GM12875 (cell line): Measurements from ENCODE around the gene NUDT1.

Source experiments
- H3K4me3 ChIP-seq: one replicate; pipeline ENCODE4 v1.5.1; 2011; ENCODE audit warnings: low read depth, low read length, control low read depth
- TF ChIP-seq, protein P1 (sequence below): IDR thresholded peaks from 2 replicates; pipeline ENCODE4 v1.5.1; 2011; ENCODE audit warnings: low read depth, mild to moderate bottlenecking, control low read depth, inconsistent platforms, low read length, moderate library complexity, borderline replicate concordance; ENCODE audit not compliant: insufficient read depth

The NUDT1 gene

DNA sequence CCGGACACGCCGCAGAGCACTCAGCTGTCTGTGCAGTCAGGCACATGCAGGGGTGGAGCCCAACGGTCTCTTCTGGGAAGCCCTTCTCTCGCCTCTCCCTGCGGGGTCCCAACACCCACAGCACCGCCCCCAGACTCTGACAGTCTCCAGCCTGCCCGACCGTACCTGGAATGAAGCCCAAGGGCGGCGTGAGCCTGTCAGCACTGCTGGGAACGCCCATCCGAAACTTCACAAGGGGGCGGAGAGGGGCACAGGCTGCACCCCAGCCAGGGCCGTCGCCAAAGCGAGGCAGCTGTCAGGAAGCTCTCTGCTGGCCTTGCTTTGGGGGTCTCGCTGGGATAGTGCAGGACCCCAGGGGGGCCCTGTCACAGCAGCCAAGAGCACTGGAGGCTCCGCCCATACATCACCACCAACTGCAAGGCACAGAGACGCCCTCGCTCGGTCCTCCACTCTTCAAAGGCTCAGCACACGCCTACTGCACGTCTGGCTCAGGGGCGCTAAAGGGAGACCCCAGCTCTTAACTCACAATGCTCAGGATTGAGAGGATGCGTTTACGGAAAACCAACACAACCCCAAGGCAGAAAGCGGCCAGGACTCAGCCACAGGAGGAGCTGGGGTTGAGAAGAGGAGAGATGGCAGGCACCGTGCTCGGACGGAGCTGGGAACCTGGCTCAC, 40.2 kb upstream of the NUDT1 start:
- TF ChIP-seq, protein P1, sequence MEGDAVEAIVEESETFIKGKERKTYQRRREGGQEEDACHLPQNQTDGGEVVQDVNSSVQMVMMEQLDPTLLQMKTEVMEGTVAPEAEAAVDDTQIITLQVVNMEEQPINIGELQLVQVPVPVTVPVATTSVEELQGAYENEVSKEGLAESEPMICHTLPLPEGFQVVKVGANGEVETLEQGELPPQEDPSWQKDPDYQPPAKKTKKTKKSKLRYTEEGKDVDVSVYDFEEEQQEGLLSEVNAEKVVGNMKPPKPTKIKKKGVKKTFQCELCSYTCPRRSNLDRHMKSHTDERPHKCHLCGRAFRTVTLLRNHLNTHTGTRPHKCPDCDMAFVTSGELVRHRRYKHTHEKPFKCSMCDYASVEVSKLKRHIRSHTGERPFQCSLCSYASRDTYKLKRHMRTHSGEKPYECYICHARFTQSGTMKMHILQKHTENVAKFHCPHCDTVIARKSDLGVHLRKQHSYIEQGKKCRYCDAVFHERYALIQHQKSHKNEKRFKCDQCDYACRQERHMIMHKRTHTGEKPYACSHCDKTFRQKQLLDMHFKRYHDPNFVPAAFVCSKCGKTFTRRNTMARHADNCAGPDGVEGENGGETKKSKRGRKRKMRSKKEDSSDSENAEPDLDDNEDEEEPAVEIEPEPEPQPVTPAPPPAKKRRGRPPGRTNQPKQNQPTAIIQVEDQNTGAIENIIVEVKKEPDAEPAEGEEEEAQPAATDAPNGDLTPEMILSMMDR = no peak
- no peak overlapping the region for H3K4me3 ChIP-seq

DNA sequence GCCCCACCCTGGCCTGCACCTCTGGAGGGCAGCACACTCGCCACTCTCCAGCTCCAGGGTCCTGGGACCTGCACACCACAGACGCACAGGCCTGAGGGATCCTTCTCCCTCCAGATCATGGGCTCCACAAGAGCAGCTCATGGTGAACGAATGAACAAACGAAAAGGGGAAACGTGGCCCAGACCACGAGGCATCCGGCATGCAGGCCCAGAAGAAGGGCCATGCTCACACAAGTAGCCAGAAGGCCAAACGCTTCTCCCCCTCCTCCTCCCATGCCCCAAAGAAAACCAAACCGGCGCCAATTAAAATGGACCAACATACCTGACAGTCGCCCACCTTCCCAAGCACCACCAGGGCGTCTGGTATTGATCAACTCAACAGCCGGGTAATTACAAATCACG, 39.7 kb upstream of the NUDT1 start:
- no peak overlapping the region for H3K4me3 ChIP-seq

DNA sequence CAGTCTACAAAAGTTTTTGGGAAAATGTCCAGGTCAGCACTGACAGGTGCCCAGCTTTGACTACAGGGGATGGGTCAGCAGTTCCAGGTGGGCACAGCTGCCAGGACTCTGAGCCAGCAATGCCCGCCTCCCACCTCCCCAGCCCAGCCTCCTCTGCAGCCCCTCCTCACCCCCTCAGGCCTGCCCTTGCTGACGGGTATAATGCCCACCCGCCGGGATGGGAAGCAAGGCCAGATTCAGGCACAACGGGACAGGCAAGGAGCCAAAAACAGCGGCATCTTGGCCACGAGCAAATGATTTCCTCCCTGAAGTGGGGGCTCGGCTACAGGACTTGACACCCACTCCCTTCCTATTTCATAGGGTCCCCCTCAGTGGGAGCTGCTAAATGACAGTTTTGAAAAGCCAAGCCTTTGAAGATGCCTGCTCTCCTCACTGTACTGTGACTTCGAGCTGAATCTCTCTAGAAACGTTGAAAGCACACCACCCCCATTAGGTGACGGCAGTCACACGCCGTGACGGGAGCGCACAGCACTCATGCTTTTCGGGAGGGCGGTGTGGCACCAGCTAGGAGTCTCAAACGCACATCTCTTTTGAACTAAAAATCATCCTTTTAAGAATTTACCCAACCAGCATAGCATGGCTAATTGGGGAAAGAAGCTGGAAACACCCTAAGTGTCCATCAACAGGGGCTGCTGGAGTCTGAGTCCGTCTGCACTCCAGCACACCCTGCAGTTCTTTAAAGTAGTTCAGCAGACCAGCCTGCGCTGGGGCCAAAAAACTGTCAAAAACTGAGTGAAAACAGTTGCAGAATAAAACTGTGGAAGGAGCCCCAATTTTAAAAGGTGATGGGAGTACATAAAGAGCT, 38.9 kb upstream of the NUDT1 start:
- no peak overlapping the region for H3K4me3 ChIP-seq
- TF ChIP-seq, protein P1 = no peak

More for the DNA sequence above, 39.7 kb upstream of the NUDT1 start:
- TF ChIP-seq, protein P1 = no peak

DNA sequence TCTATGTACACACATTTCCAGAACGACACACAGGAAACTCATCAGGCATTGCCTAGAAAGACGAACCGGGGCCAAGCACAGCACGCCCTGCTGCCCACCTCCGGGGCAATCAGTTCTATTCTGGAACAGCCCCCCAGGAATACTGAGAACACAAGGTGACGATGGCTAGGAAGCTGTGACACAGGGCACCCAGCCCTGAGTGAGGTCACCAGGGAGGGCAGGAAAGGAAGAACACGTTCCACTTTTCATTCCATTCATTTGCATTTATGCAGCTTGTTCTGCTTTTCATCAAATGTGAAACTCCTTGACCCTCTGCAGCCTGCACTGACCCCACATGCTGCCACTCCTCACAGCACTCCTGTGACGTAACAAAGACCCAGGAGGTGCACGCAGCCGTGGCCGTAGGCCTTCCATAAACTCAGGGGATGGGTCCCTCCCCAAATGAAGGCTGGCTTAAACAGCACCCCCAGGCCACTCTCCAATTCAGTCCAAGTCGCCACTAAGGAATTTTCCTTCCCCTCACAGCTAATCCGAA, 38.2 kb upstream of the NUDT1 start:
- H3K4me3 ChIP-seq = no peak overlapping the region
- TF ChIP-seq, protein P1 = no peak

DNA sequence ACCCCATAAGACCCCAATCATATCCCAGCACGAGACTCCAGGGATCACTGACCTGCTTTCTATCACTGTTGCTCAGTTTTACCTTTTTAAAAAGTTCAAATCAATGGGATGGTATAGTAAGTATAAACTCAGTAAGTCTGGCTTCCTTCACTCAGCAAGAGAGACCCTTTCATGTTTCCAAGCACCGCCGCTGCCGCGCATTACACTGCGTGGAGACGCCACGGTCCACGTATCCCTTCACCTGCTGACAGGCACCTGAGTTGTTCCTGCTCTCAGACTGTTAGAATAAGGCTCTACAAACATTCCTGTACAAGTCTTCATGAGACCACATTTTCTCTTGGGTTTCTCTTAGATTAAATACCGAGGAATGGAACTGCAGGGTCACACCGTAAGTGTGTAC, 37.6 kb upstream of the NUDT1 start:
- TF ChIP-seq, protein P1 = no peak
- no peak overlapping the region for H3K4me3 ChIP-seq

DNA sequence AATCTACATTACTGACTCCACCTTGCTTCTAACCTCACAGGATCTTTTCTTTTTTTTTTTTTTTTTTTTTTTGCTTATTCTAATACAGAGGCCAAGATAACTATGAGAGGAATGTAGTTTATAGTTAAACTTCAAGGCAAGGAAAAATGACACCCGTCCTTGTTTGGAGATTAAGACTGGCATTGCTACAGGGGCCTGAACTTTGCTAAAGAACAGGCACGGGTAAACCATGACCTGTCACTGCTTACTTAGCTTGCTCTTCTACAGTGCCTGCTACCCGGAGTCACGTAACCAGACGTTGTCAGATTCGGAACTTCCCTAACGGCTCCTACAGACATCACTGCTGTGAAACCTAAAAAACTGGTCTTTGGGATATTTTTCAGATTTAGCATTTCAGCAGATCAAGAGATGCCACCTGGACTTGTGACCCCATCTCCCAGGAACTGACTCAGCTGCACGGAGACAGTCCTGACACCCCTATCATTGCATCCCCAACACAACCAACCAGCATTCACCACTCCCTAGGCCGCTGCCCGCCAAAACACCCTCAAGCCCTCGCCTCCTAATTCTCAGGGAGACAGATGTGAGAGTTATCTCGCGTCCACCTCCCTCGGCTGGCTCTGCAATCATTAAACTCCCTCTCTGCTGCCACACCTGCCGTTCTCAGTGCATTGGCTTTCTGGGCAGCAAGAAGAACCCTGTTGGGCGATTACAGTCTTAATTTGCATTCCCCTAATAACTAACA, 36.8 kb upstream of the NUDT1 start:
- TF ChIP-seq, protein P1 = no peak

More for the DNA sequence above, 36.8 kb upstream of the NUDT1 start:
- H3K4me3 ChIP-seq = no peak overlapping the region
